Measurements from ENCODE around the gene RAX2.

Gene RAX2

DNA sequence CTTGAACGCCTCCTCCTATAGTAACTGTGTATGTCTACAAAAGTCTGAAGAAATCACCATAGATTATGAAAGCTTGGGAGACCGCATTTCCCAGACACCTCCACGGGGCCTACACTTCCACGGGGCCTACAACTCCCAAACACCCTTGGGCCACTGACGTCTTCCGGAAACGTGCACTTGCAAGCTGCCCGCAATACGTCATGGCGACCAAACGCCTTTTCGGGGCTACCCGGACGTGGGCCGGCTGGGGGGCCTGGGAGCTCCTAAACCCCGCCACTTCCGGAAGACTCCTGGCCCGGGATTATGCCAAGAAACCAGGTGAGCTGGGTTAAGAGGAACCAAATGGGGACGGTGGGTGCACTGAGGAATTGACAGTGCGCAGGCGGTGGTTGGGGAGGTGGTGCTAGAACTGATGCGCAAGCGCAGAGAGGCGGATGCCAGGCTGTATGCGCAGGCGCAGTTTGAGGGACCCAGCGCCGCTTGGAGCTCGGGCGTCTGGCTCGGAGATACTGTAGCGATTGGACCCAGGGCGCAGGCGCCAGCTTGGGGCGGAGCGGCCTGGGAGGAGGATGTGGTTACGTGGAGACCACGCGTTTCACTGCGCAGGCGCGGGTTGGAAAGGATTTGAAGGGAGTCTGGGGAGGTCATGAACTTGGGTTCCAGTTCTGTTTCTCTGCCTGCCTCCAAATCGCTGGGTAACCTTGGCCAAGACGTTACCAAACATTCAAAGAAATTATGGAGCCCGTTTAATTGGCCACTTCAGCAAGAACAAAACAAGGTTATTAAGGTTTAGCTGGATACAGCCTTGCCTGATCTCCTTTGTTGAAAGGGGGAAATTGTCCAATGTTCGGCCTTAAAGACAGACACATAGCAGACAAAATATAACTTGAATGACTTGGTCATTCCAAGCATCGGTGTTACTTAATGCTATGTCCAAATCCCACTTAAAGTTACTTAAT is 9.2 kb downstream of the RAX2 start, which contains the start of gene MRPL54:
TSS of gene MRPL54 (plus strand) at position 182 of the 959 bp plus-strand sequence. CDS start at position 201, 19 bp downstream.
- Histone ChIP-seq H3K9ac (ENCODE audit: low read length) (peak within 1 kb of the TSS; percentile 95), H3K4me1 (ENCODE audit: low read length) (peaks cover 7% of the 10 kb centered on the region), H2AFZ (ENCODE audit: low read length) (peak within 1 kb of the TSS; percentile 93), H3K36me3 (replicated peaks; ENCODE audit: insufficient read depth, low read length) (no peaks in the 10 kb centered on the region), H3F3A (ENCODE audit: insufficient read depth, low read length) (peaks cover 9% of the 10 kb centered on the region), H3K4me2 (ENCODE audit: low read depth, low read length) (peak within 1 kb of the TSS; percentile 88), H3K4me3 (ENCODE audit: low read length) (peak within 1 kb of the TSS; percentile 86), H3K9me2 (replicated peaks; ENCODE audit: insufficient read depth, low read length) (no peaks in the 10 kb centered on the region), H3K27ac (ENCODE audit: low read length) (peak within 1 kb of the TSS; percentile 90), H3K79me2 (ENCODE audit: low read length) (peaks cover 38% of the 10 kb centered on the region), H4K20me1 (ENCODE audit: insufficient read depth, low read length) (no peaks in the 10 kb centered on the region), H3K27me3 (replicated peaks; ENCODE audit: insufficient read depth, low read length) (no peaks in the 10 kb centered on the region), H3K9me3 (replicated peaks; ENCODE audit: insufficient read depth, low read length) (no peaks in the 10 kb centered on the region)
- DNase-seq = peak; percentile 100
- TF ChIP-seq, protein P1, sequence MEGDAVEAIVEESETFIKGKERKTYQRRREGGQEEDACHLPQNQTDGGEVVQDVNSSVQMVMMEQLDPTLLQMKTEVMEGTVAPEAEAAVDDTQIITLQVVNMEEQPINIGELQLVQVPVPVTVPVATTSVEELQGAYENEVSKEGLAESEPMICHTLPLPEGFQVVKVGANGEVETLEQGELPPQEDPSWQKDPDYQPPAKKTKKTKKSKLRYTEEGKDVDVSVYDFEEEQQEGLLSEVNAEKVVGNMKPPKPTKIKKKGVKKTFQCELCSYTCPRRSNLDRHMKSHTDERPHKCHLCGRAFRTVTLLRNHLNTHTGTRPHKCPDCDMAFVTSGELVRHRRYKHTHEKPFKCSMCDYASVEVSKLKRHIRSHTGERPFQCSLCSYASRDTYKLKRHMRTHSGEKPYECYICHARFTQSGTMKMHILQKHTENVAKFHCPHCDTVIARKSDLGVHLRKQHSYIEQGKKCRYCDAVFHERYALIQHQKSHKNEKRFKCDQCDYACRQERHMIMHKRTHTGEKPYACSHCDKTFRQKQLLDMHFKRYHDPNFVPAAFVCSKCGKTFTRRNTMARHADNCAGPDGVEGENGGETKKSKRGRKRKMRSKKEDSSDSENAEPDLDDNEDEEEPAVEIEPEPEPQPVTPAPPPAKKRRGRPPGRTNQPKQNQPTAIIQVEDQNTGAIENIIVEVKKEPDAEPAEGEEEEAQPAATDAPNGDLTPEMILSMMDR (IDR thresholded peaks at IDR 0.05; ENCODE audit: low read length) = no peak
- TF ChIP-seq EZH2phosphoT487 (IDR thresholded peaks at IDR 0.05; ENCODE audit: low read length) (no peak), EZH2 (optimal IDR thresholded peaks at IDR 0.05; ENCODE audit: low read depth, low read length) (no peak)

DNA sequence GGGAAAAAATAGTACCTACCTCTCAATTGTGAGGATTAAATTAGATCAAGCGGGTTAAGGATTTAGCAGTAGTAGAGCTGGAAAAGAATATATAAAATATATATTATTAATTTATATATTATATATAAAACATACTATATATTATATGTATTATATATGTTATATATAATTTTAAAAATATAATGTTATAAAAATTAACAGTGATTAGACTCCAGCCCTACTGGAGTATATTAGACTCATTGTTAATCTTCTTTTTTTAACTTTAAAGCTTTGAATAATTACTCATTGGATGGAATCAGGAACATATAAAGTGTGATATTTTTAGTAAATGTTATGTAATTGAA is 9.9 kb downstream of the RAX2 start:
- H3K9me2 ChIP-seq (replicated peaks; ENCODE audit: insufficient read depth, low read length) = no peaks in the 10 kb centered on the region
- no peaks in the 10 kb centered on the region for H4K20me1 ChIP-seq (ENCODE audit: insufficient read depth, low read length)
- H3K36me3 ChIP-seq (replicated peaks; ENCODE audit: insufficient read depth, low read length) = no peaks in the 10 kb centered on the region
- peaks cover 9% of the 10 kb centered on the region for H3F3A ChIP-seq (ENCODE audit: insufficient read depth, low read length)
- no peaks in the 10 kb centered on the region for H3K9me3 ChIP-seq (replicated peaks; ENCODE audit: insufficient read depth, low read length)
- TF ChIP-seq, protein P1 (IDR thresholded peaks at IDR 0.05; ENCODE audit: low read length) = no peak
- TF ChIP-seq EZH2phosphoT487 (IDR thresholded peaks at IDR 0.05; ENCODE audit: low read length) (no peak), EZH2 (optimal IDR thresholded peaks at IDR 0.05; ENCODE audit: low read depth, low read length) (no peak)
- H3K27ac ChIP-seq (ENCODE audit: low read length) = peak overlapping the region; percentile 90; the same call in 1 of the 2 replicates
- H3K4me1 ChIP-seq (ENCODE audit: low read length) = peaks cover 7% of the 10 kb centered on the region
- peak overlapping the region; percentile 88 for H3K4me2 ChIP-seq (ENCODE audit: low read depth, low read length)
- no peaks in the 10 kb centered on the region for H3K27me3 ChIP-seq (replicated peaks; ENCODE audit: insufficient read depth, low read length)
- DNase-seq = no peak
- H2AFZ ChIP-seq (ENCODE audit: low read length) = peak overlapping the region; percentile 93
- H3K9ac ChIP-seq (ENCODE audit: low read length) = no peak overlapping the region; the same call in 1 of the 2 replicates
- peak overlapping the region; percentile 86 for H3K4me3 ChIP-seq (ENCODE audit: low read length)
- H3K79me2 ChIP-seq (ENCODE audit: low read length) = peaks cover 38% of the 10 kb centered on the region

DNA sequence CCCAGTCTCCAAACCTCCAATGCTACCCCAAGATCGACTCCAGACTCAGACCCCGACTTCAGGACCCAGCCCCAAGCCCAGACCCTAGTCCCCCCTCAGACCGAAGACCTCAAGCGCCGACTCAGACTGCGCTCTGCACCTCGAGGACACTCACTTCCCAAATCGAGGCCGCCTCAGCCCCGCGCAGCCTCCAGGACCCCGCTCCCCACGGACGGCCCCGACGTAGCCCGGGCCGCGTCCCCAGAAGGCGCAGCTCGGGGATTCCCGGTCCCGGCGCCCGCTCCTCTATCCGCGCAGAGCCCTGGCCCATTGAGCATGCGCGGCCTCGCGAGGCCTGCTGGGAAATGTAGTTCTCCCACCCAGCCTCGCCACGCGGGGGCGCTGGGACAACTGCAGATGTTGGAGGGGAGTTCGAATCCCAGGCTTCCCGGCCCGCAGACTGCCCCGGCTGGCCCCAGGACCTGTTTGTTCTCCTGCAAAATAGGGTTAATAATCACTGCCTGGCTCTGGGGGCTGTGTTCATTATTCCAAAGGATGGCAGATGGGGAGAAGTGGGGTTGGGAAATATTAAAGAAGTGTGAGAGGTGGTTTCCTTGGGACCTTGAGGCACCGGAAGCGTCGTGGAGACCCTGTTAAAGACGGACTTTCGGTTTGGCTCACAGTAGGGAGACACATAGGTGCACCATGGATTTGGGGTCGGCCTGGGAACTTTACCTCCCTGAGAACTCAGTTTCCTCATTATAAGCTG is 10.5 kb downstream of the RAX2 start, which contains the start of gene APBA3:
TSS of gene APBA3 (minus strand) at position 311 of the 748 bp plus-strand sequence. CDS start 1,428 bp downstream, outside the sequence.
- peaks cover 9% of the 10 kb centered on the region for H3F3A ChIP-seq (ENCODE audit: insufficient read depth, low read length)
- H3K9ac ChIP-seq (ENCODE audit: low read length) = peak within 1 kb of the TSS; percentile 95
- H2AFZ ChIP-seq (ENCODE audit: low read length) = peak within 1 kb of the TSS; percentile 93
- no peak for TF ChIP-seq EZH2 (optimal IDR thresholded peaks at IDR 0.05; ENCODE audit: low read depth, low read length)
- TF ChIP-seq, protein P1 (IDR thresholded peaks at IDR 0.05; ENCODE audit: low read length) = peak; percentile 92
- TF ChIP-seq EZH2phosphoT487 (IDR thresholded peaks at IDR 0.05; ENCODE audit: low read length) = no peak
- peak within 1 kb of the TSS; percentile 88 for H3K4me2 ChIP-seq (ENCODE audit: low read depth, low read length)
- H3K4me3 ChIP-seq (ENCODE audit: low read length) = peak within 1 kb of the TSS; percentile 86
- no peaks in the 10 kb centered on the region for H3K9me2 ChIP-seq (replicated peaks; ENCODE audit: insufficient read depth, low read length)
- peaks cover 7% of the 10 kb centered on the region for H3K4me1 ChIP-seq (ENCODE audit: low read length)
- no peaks in the 10 kb centered on the region for H3K27me3 ChIP-seq (replicated peaks; ENCODE audit: insufficient read depth, low read length)
- peak; percentile 97 for DNase-seq
- H3K36me3 ChIP-seq (replicated peaks; ENCODE audit: insufficient read depth, low read length) = no peaks in the 10 kb centered on the region
- H3K79me2 ChIP-seq (ENCODE audit: low read length) = peaks cover 38% of the 10 kb centered on the region
- H3K27ac ChIP-seq (ENCODE audit: low read length) = peak within 1 kb of the TSS; percentile 90
- H3K9me3 ChIP-seq (replicated peaks; ENCODE audit: insufficient read depth, low read length) = no peaks in the 10 kb centered on the region
- H4K20me1 ChIP-seq (ENCODE audit: insufficient read depth, low read length) = no peaks in the 10 kb centered on the region
